ENCODE results near the gene SRPK2. TPM values are rescaled to one million over a fixed set of nuclear protein-coding genes. Genes with fewer than 3 reads are reported as not detected.

SRPK2 gene
- total RNA-seq, 4 donors from 2014 or later = 39.6 to 66.9 (median 45.6) TPM

- no peak for TF ChIP-seq CTCF (IDR thresholded peaks at IDR 0.05; ENCODE audit: low read depth)
Measured at GRCh38 chr7:105279688-105280007, 109.1 kb downstream of the SRPK2 start.

- TF ChIP-seq CTCF (IDR thresholded peaks at IDR 0.05; ENCODE audit: low read depth) = no peak
Measured at GRCh38 chr7:105278973-105279687, 109.6 kb downstream of the SRPK2 start.

- TF ChIP-seq CTCF (IDR thresholded peaks at IDR 0.05; ENCODE audit: low read depth) = no peak
Measured at GRCh38 chr7:105278565-105278964, 110.2 kb downstream of the SRPK2 start.

GRCh38 chr7:105277341-105277740 is 111.4 kb downstream of the SRPK2 start:
- no peak for TF ChIP-seq CTCF (IDR thresholded peaks at IDR 0.05; ENCODE audit: low read depth)

GRCh38 chr7:105270117-105270516 is 118.6 kb downstream of the SRPK2 start:
- no peak for TF ChIP-seq CTCF (IDR thresholded peaks at IDR 0.05; ENCODE audit: low read depth)

- TF ChIP-seq CTCF (IDR thresholded peaks at IDR 0.05; ENCODE audit: low read depth) = no peak
Measured at GRCh38 chr7:105269397-105269796, 119.3 kb downstream of the SRPK2 start.

- TF ChIP-seq CTCF (IDR thresholded peaks at IDR 0.05; ENCODE audit: low read depth) = no peak
Measured at GRCh38 chr7:105268511-105269392, 120.0 kb downstream of the SRPK2 start.

Measured in subcutaneous adipose tissue (tissue), 4 donors.